Activated effector memory CD4-positive, alpha-beta T cell treated with anti-CD3 and anti-CD28 coated beads, Interleukin-2, amount 50 U/mL, for 16 hours (primary cell): ENCODE results near the gene GADL1.

Source experiments
- DNase-seq: peaks from one replicate; pipeline ENCODE4 v3.0.0-alpha.2; 2020

GADL1 gene

DNA sequence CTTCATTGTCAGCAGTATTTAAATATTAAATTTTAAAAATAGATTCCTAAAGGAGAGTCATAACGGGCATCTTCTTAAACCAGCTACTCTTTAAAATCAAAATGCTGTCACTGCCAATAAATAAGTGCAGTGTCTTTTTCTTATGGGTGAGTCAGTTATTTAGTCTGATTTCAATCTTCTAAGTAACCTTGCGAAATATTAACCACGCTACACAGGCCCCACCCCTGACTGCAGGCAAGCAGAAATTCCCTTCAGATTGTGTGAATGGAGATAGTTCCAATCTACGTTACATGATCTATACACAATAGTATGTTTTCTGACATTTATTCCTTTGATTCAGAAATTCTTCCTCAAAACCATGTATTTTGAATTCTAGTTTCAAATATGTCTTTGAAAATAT lies 141.5 kb downstream of the GADL1 start:
- no peak for DNase-seq

DNA sequence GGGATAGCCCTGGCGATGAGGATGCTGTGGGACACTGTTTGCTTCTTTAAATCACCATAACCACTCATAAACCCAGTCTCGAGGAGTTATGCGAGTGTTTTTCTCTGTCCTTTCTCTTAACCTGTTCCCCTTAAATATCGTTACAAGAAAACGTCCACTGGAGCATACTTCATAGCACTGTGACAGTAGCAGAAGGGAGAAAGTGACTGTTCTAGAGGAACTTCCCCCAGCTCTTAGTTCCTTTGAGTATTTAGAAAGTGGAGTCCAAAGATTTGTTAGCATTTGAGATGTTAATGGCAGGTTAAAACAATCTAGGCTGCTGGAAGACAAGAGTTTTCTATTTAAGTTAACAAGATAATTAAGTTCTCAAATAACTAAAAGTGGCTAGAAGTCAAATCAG lies 142.0 kb downstream of the GADL1 start:
- no peak for DNase-seq

DNA sequence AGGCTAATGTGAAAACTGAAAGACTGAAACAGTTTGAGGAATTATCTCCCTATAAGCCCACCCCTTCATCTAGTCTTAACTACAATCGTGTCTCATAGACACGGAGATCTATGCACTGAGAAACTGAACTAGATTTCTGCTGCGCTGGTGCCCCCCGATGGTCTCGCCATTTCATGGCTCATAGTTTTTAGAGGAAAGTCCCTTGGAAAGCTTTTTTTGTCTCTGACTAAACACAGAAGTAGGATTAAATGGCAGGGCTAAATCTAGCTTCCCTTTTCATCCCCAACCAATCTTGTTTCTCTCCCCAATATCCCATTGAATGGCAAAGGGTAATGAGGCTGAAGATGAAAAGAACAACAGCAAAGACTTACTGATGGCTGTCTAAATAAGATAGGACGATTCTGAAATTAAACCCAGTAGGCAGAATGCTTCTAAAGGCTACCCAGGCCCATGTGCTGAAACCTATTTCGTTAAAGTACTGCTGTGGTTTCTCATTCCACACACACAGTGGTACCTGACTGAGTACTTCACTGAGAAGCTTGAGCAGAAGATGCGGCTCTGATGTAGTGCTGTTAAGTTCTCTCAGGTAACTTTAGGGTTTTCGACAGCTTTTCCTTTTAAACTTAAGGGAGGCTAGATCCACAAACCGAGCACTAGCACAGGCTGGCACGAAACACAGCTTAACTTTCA lies 142.7 kb downstream of the GADL1 start:
- DNase-seq = peak; percentile 74

DNA sequence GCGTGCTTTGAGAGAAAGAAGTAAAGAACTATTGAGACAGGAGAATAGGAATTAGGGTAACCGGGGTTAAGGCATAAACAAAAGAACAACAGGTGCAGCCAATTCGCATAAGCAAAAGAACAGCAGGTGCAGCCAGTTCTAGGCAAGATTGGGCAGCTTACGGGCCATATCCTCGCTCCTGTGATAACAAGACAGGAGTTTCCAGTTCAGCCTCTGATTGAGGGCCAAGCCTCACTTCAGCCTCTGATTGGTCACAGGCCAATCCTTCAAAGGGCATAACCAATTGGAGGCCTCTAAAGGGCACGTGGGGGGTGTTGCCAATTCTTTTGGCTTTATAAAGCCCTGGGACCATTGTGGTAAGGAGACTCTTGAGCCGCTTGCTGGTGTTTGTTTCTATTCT lies 143.5 kb downstream of the GADL1 start:
- DNase-seq = no peak

DNA sequence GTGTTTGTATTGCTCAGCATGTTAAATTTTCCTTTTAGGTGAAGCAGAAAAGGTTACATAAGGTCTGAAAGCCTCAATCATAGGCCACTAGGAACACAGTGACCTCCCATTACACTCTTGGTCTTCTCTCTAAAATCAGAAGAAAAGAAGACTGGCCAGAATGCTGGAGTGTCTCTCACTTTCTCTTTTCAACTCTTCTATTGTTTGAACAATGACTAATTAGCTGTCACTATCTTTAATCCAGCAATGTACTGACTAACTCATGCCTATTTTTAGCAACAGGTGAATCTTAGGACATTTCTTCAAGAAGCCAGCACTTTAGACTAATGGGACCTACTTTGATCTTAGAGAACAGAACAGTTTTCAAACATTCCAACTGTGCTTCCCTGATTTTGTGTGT lies 145.2 kb downstream of the GADL1 start:
- DNase-seq = no peak

DNA sequence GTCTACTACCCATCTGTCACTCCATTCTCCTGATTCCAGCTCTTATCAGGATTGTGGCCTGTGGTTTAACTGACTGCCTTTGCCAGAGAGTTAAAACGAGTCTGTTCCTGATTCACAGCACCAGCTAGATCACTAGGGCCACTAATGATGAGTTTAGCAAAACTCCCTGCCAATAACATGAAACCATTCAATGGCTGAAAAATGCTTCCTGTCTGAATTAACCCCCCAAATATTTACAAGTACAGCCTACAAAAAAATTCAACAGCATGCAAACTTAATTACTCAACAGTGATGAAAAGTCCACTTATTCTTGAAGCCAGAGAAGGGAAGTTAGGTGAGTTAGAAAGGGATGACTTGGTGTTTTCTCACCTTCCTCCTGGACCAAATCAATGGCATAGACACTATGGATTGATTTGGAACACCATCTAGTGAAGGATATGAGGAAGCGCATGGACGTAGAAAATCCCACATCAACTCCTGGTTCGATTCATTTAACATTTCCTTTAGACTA lies 146.6 kb downstream of the GADL1 start:
- no peak for DNase-seq

DNA sequence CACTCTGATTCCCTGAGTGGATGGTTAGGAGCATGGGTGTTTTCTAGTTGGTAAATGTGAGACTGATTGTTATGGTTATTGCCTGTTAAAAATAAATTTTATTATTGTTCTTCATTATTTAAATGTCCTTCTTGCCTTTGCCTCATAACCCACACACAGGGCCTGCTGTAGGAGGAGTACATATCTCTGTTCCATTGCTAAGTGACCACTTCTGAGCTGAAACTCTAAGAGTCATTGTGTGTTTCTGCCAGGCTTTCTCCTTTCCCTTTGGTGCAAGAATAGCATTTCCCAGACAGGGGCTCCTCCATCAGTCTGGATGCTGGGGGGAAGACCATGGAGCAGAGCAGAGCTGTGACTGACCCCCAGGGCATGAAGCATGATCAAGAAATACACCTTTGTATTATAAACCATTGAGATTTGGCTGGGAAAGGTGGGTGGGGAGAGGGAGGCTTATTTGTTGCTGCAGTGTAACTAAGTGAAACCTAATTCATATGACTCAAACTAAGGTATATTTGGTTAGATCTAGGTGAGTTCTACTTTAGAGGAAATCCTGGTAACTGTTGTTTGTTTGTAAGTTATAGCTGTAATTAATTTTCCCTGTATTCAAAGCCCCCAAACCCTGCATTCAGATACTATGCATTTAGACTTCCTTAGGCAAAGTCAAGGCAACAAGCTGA lies 150.7 kb downstream of the GADL1 start:
- DNase-seq = no peak

DNA sequence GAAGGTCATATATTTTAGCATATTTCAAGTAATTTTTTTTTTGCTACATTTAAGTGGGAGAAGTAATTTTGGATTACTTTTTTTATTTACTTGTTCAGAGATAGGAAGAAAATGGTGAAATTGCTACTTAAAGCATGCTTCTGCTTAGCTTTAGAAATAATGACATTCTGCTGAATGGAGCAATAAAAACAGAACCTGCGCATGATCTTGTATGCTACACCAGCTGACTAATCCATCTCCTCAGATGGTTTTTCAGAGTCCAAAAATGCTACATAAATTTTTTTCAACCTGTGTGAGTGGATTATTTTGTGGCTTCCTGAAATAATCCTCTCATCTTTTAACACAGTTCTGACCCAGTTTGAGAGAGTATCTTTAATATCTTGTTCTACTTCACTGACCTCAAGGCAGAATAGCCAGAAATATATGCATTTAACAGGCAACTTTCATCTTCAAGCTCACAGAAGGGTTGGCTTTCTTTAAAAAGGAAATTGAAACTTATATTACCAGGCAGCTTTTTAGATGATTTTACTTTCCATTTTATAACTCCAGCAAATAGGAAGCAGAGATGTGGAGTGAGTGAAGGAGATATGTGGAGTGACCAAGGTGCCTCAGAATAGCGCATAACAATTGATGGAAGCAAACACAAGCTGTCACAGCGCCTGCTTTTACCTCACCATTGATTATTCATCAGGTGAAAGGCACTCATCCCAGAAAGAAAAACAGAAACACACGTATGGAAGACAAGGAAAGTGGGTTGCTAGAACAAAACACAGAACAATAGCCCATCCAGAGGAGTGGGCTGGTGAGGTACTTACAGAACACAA lies 151.5 kb downstream of the GADL1 start:
- DNase-seq = no peak

DNA sequence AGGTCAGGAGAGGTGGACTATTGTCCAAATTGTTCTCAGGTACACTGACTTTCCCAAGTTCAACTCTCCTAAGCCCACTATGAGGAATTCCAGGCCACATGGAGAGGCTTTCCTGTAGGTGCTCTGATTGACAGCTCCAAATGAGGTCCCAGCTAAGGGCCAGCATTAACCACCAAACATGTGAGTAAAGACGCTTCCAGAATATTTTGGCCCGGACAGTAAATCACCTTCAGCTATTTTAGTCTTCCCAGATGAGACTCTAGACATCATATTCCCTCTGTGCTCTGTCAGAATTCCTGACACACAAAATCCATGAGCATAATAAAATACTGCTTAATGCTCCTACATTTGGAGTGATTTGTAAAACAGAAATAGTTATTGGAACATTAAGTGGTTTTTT lies 152.6 kb downstream of the GADL1 start:
- no peak for DNase-seq

DNA sequence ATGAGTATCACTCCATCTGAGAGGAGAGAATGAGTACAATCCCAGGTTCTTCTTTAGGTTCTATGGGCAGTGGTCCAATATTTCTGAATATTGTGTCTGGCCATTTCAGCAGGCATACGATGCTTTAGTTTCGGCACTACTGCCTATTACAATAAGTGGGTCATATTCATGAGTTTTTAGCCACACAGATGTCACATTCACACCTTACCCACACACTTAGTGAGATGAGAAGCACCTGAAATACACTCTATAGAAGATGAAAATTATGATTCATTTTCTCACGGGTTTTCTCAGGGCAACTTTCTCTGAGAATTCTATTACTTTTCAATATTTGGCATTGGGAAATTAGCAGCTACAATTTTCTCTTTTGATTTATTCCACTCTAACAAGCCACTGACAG lies 155.9 kb downstream of the GADL1 start:
- DNase-seq = no peak

DNA sequence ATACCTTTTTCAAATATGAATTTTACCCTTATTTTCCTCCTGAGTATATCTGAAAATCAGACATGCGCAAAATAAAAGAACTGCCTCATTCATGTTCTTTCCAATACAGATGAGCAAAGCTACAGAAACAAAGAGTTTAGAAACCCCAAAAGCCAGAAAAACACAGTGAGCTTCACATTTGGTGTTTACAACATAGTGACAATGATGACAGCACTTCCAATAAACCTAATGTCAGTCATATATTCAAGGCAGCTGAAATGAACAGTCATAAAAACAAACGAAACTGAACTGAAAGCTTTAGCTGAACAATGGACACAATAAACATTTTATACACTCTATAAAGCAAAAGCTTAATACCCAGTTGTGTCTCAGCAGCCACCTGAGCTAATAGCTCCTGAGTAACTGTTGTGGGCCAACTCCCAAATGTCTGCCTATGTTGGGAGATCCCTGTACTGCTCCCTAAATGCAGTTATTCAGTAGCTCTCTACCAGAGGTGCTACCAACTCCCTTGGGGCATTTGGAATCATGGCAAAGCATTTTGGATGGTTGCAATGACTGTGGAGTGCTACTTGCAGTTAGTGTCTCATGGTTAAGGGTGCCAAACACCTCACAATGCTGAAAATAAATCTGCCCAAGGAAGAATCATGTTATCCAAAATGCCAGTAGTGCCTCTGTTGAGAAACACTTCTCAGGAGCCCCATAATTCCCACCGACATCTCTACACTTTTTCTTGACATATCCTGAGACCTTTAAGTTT lies 156.5 kb downstream of the GADL1 start:
- DNase-seq = no peak

DNA sequence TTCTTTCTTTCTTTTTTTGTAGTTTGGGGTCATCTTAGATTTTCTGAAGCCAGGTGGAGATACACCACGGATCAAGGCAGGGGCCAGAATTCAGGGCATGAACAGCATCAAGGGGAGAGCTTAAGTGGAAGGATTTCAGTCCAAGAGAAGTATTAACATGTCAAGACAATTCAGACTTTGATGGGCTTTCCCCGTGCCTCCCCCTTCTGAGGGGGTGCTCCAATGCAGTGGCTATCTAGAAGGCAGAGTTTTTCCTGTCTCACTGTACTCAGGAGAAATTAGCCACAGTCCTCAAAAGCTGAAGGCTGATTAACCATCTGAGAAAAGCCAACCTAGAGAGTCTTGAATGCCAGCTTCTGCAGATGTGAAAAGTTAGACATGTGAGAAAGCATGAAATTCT lies 160.8 kb downstream of the GADL1 start:
- no peak for DNase-seq

DNA sequence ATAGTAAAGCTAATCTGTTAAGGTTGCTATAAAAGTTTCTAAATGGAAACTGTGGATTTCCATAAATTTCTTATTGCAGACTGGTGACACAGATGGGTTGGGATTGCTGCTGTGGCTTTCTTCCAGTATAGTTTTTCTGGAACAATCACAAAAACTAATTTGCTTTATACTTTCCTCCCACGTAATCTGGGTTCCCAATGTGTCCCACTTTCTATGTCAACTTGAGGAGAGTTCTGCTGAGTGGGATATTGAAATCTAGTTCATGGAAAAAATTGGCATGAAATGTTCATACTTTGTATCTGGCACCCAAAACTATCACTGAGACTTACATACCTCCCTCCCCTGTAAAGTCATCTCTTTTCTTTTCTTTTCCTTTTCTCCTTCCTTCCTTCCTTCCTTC lies 161.3 kb downstream of the GADL1 start:
- no peak for DNase-seq

DNA sequence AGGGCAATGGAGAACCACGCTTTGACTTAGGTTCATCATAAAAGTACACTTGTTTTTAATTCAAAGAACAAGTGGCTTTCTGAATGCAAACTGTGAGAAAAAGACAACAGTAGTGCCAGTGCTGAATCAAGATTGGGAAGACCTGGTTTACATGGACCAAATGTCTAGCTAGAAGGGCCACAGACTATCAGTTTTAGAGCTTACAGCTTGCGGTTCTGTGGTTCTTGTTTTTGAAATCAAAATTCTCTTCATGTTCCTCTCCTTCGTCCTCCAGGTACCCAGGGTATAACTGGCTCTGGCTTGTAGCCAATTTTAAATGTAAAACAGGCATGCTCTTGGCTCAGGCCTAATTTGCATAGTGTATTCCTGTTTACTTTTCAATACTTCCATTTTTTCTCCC lies 163.5 kb downstream of the GADL1 start:
- DNase-seq = no peak

DNA sequence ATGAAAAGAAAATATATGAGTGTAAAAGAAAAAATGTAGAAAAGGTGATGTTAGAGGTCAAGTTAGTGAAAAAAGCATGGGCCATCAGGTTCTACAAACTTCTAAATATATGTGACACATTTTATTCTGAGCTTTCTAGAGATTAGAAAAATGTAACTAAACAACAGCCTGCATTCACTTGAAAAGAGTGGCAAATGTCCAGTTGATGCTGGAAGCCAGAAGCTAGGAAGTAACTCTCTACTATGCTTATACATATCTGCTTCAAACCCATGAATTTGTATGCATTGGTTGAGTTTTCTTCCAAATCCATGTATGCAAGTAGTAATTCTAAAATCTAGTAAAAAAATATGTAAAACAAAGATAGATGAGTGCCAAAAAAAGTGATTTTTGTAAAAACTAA lies 164.5 kb downstream of the GADL1 start:
- DNase-seq = no peak

DNA sequence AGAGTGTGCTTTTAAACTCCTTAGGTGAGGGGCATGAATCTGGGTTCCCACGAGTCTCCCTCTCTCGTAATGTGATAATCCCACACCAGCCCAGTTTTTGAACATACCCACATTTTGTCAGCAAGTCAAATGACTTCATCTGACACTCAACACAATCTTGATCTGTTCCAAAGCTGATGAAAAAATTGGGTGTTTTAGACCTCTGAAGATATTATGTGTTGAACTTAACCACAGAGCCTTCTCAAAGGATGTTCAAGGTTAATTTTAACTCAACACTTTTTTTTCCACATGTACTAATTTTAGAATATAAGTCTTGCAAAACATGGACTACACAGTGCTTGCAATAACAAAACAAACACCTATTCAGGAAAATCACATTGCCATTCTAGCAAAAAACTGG lies 164.9 kb downstream of the GADL1 start:
- no peak for DNase-seq

DNA sequence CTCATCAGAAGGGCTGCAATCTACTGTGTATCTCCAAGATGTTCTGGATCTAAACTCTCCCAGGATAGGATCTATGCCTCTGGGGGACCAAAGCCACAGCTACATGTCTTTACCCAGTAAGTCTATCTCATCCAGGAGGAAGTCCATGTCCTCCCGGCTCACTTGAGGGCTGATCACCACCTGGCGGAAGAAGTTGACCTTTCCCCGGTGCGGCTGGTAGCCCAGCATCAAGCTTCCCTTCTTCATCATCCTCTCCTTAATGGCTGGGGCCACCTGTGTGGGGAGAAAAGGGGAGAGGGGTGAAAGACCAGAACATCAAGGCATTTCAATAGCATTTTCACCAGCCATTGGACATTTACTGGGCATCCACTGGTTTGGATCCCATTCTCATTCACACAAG lies 166.3 kb downstream of the GADL1 start:
- DNase-seq = no peak

DNA sequence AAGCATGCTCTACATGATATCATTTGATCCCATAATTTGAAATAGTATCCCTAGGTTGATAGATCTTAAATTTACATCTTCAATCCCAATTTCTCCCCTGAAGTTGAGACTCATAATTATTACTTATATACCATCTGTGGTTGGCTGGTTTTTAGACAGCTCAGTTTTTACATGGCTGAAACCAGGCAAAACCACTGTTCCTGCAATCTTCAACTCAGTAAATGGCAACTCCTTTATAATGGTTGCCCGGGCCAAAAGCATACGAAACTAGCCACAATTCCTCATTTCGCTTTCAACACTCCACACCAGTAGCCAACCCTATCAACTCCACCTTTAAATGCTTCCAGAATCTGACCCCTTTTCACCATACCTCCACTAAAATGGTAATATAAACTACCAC lies 169.6 kb downstream of the GADL1 start:
- DNase-seq = no peak

DNA sequence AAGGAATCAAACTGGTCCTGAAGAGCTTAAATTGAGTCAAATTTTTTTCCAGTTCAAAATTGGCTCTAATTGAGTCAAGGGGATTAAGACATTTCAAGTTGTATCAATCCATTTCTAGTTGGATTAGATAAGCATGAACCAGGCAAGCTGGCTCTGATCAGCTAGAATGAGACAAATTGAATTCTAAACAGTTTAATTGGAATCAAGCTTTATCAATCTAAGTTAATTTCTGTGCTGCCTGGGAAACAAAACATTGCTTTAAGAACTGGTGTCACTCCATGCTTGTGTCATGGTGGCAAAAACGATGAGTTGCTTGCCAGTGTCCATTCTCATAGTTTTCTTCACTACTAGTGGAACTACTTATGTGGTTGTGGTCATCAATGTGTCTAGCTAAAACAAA lies 171.2 kb downstream of the GADL1 start:
- no peak for DNase-seq

DNA sequence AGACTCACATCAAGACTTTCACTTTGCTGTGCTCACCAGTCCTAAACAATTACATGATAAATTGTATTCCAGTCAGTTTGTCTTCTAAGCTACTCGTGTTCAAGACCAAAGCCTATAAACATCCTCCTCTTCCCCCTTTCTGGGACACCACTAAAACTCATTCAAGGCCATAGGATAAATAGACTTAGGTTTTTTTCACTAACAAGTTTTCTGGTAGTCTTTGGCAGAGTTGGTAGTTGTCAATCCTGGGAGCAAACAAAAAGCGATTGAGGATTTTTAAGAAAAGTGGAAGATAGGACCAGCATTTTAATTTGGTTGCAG lies 173.2 kb downstream of the GADL1 start:
- no peak for DNase-seq

DNA sequence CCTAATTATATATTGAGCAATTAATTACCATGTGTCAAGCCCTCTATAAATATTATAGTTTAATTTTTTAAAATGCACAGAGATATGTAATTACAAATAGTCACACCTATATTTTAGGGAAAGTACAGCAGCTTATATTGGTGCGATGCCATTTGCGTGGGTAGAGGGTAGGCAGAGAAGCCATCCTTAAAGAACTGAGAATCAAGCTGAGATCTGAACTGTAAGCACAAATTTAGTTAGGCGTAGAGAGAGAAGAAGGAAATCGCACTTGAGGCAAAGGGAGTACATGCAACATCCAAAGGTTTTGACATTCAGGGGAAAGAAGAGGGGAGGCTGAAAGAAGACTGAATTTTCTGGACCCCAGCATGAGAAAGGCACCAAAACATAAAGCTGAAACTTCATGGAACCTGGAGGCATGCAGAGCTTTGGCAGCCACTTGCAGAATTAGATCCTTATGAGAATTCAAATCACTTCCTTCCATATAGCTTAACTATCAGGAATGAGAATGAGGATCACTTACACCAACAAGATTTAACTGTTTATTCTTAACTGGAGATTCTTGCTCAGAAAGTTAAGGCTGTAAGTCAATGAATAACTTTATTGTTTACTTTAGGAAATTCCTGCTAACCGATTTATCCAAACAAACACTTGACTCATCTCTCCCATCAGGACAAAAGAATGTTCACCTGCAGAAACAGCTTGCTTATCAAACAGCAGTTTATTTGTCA lies 173.7 kb downstream of the GADL1 start:
- no peak for DNase-seq

DNA sequence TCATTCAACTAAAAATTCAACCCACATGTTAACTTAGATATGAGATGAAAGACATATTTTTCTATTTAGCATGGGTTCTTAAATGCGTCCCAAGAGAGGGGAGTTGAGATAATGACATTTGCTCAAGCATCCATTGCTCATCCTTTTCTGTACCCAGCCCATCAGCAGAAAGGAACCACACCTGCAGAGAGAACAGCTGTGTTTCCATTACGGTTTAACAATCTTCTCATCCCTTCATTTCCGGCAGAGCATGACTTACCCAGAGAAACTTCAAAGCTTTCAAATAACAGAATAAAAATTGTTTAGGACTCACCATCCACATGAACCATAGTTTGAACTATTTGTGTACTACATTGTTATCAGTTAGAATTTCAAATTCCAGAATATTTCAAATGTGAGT lies 174.9 kb downstream of the GADL1 start:
- DNase-seq = no peak
